Measurements from ENCODE around the gene TUG1. TPM values are rescaled to one million over a fixed set of nuclear protein-coding genes. Genes with fewer than 3 reads are reported as not detected.

TUG1 gene
- total RNA-seq (2014; rRNA removed; shearing (Covaris generic)), result 37.1 and 44.2 TPM in 2 replicates
- polyA plus RNA-seq (2015; cell fraction: cytosol; rRNA removed), result 34.5 and 52.0 TPM in 2 replicates
- 334 and 419 TPM in 2 replicates for polyA plus RNA-seq (2015; cell fraction: nucleus; rRNA removed)

- peak; percentile 98 for DNase-seq (ENCODE audit: low read depth, low spot score)
- in situ Hi-C loops (cut with HindIII; ENCODE audit: low pct_unique_long_range_greater_than_20kb, low sequenced_read_pairs), result no loop called here
Measured at GRCh38 chr22:30968924-30969531, at the start of gene TUG1. TSS of gene TUG1 (plus strand) at chr22:30969265.

- in situ Hi-C loops (cut with HindIII; ENCODE audit: low pct_unique_long_range_greater_than_20kb, low sequenced_read_pairs), result no loop called here
- DNase-seq (ENCODE audit: low read depth, low spot score), result no peak
Measured at GRCh38 chr22:30919973-30920372, 49.1 kb upstream of the TUG1 start.

GRCh38 chr22:30920407-30920806, 48.7 kb upstream of the TUG1 start:
- in situ Hi-C loops (cut with HindIII; ENCODE audit: low pct_unique_long_range_greater_than_20kb, low sequenced_read_pairs), result no loop called here
- peak; percentile 77 for DNase-seq (ENCODE audit: low read depth, low spot score)

GRCh38 chr22:30921108-30921507, 48.0 kb upstream of the TUG1 start:
- in situ Hi-C loops (cut with HindIII; ENCODE audit: low pct_unique_long_range_greater_than_20kb, low sequenced_read_pairs), result no loop called here
- DNase-seq (ENCODE audit: low read depth, low spot score), result no peak

GRCh38 chr22:30922151-30922611, 46.9 kb upstream of the TUG1 start:
- in situ Hi-C loops (cut with HindIII; ENCODE audit: low pct_unique_long_range_greater_than_20kb, low sequenced_read_pairs), result no loop called here
- no peak for DNase-seq (ENCODE audit: low read depth, low spot score)

- in situ Hi-C loops (cut with HindIII; ENCODE audit: low pct_unique_long_range_greater_than_20kb, low sequenced_read_pairs), result no loop called here
- no peak for DNase-seq (ENCODE audit: low read depth, low spot score)
Measured at GRCh38 chr22:30923168-30923900, 45.7 kb upstream of the TUG1 start.

- no peak for DNase-seq (ENCODE audit: low read depth, low spot score)
- in situ Hi-C loops (cut with HindIII; ENCODE audit: low pct_unique_long_range_greater_than_20kb, low sequenced_read_pairs), result no loop called here
Measured at GRCh38 chr22:30925667-30926066, 43.4 kb upstream of the TUG1 start.

GRCh38 chr22:30926706-30927105, 42.4 kb upstream of the TUG1 start:
- in situ Hi-C loops (cut with HindIII; ENCODE audit: low pct_unique_long_range_greater_than_20kb, low sequenced_read_pairs), result no loop called here
- DNase-seq (ENCODE audit: low read depth, low spot score), result no peak

GRCh38 chr22:30927806-30928205, 41.3 kb upstream of the TUG1 start:
- no peak for DNase-seq (ENCODE audit: low read depth, low spot score)
- in situ Hi-C loops (cut with HindIII; ENCODE audit: low pct_unique_long_range_greater_than_20kb, low sequenced_read_pairs), result no loop called here

GRCh38 chr22:30928401-30928800, 40.7 kb upstream of the TUG1 start:
- in situ Hi-C loops (cut with HindIII; ENCODE audit: low pct_unique_long_range_greater_than_20kb, low sequenced_read_pairs), result no loop called here
- no peak for DNase-seq (ENCODE audit: low read depth, low spot score)

GRCh38 chr22:30930228-30930627, 38.8 kb upstream of the TUG1 start:
- in situ Hi-C loops (cut with HindIII; ENCODE audit: low pct_unique_long_range_greater_than_20kb, low sequenced_read_pairs), result no loop called here

GRCh38 chr22:30931541-30932300, 37.3 kb upstream of the TUG1 start:
- in situ Hi-C loops (cut with HindIII; ENCODE audit: low pct_unique_long_range_greater_than_20kb, low sequenced_read_pairs), result no loop called here
- no peak for DNase-seq (ENCODE audit: low read depth, low spot score)

More at GRCh38 chr22:30930228-30930627, 38.8 kb upstream of the TUG1 start:
- DNase-seq (ENCODE audit: low read depth, low spot score), result no peak

GRCh38 chr22:30932661-30933060, 36.4 kb upstream of the TUG1 start:
- in situ Hi-C loops (cut with HindIII; ENCODE audit: low pct_unique_long_range_greater_than_20kb, low sequenced_read_pairs), result no loop called here
- no peak for DNase-seq (ENCODE audit: low read depth, low spot score)

GRCh38 chr22:30933457-30933856, 35.6 kb upstream of the TUG1 start:
- in situ Hi-C loops (cut with HindIII; ENCODE audit: low pct_unique_long_range_greater_than_20kb, low sequenced_read_pairs), result no loop called here
- DNase-seq (ENCODE audit: low read depth, low spot score), result no peak

- in situ Hi-C loops (cut with HindIII; ENCODE audit: low pct_unique_long_range_greater_than_20kb, low sequenced_read_pairs), result no loop called here
- DNase-seq (ENCODE audit: low read depth, low spot score), result no peak
Measured at GRCh38 chr22:30934053-30934452, 35.0 kb upstream of the TUG1 start.

- DNase-seq (ENCODE audit: low read depth, low spot score), result no peak
- in situ Hi-C loops (cut with HindIII; ENCODE audit: low pct_unique_long_range_greater_than_20kb, low sequenced_read_pairs), result no loop called here
Measured at GRCh38 chr22:30940685-30941362, 28.2 kb upstream of the TUG1 start.

- in situ Hi-C loops (cut with HindIII; ENCODE audit: low pct_unique_long_range_greater_than_20kb, low sequenced_read_pairs), result no loop called here
- DNase-seq (ENCODE audit: low read depth, low spot score), result no peak
Measured at GRCh38 chr22:30941363-30941740, 27.7 kb upstream of the TUG1 start.

GRCh38 chr22:30943368-30943767, 25.7 kb upstream of the TUG1 start:
- in situ Hi-C loops (cut with HindIII; ENCODE audit: low pct_unique_long_range_greater_than_20kb, low sequenced_read_pairs), result no loop called here

More at GRCh38 chr22:30943368-30943767, 25.7 kb upstream of the TUG1 start:
- no peak for DNase-seq (ENCODE audit: low read depth, low spot score)

Data from SK-MEL-5 (cell line).